ENCODE measurements around the gene FIBP. TPM values are rescaled to one million over a fixed set of nuclear protein-coding genes. Genes with fewer than 3 reads are reported as not detected.

The FIBP gene
- total and polyA plus RNA-seq, 2 donors (not counting 3 experiments of a cell fraction or from before 2014, with no cell fraction given), result 105 to 162 TPM

DNA sequence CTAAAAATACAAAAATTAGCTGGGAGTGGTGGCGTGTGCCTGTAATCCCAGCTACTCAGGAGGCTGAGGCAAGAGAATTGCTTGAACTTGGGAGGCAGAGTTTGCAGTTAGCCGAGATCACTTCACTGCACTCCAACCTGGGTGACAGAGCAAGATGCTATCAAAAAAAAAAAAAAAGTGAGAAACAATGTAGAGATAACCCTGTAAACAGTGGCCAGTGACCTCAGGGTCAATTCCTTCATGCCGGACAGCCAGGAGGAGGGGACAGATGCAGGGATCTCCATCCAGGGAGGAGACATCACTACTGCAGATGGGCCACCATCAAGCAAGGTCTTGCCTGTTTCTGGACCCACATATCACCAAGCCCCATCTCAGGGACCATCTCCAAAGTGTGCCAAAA lies 40.5 kb downstream of the FIBP start:
- H3K27me3 ChIP-seq (ENCODE audit: control insufficient read depth in 2 of 2, insufficient read depth in 2 of 2, low read length in 2 of 2), result no peaks in the 10 kb centered on the region
- no peak overlapping the region for H3K27ac ChIP-seq (ENCODE audit: insufficient read depth, low read depth, low read length)
- POLR2A ChIA-PET, result no interaction called here
- no peak overlapping the region for H3K4me2 ChIP-seq (ENCODE audit: insufficient read depth, low read length)
- peaks cover 0 to 11% of the 10 kb centered on the region in 2 experiments for H3K36me3 ChIP-seq (ENCODE audit: control insufficient read depth in 2 of 2, extremely low read depth in 1 of 2, insufficient read depth in 2 of 2, low read length in 2 of 2)
- intact Hi-C loops (cut with micrococcal nuclease), result no loop called here
- no peak for FAIRE-seq
- no peak overlapping the region for H3K4me3 ChIP-seq (replicated peaks in 1 of 3; ENCODE audit: insufficient read depth in 1 of 3, low read depth in 1 of 3, low read length in 3 of 3)
- TF ChIP-seq POLR2AphosphoS5 (IDR thresholded peaks at IDR 0.05; ENCODE audit: insufficient read depth, low read depth, low read length) (no peak), FOS (IDR thresholded peaks at IDR 0.05; ENCODE audit: borderline replicate concordance, insufficient read depth, low read length) (no peak), JUN (IDR thresholded peaks at IDR 0.05; ENCODE audit: borderline replicate concordance, insufficient read depth, insufficient read length, low read depth) (no peak), EZH2 (IDR thresholded peaks at IDR 0.05; ENCODE audit: borderline replicate concordance, low read depth, low read length, severe bottlenecking) (no peak)
- TF ChIP-seq, protein P1, sequence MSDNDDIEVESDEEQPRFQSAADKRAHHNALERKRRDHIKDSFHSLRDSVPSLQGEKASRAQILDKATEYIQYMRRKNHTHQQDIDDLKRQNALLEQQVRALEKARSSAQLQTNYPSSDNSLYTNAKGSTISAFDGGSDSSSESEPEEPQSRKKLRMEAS (IDR thresholded peaks at IDR 0.05; ENCODE audit: insufficient read depth, insufficient read length), result no peak
- TF ChIP-seq, protein P2, sequence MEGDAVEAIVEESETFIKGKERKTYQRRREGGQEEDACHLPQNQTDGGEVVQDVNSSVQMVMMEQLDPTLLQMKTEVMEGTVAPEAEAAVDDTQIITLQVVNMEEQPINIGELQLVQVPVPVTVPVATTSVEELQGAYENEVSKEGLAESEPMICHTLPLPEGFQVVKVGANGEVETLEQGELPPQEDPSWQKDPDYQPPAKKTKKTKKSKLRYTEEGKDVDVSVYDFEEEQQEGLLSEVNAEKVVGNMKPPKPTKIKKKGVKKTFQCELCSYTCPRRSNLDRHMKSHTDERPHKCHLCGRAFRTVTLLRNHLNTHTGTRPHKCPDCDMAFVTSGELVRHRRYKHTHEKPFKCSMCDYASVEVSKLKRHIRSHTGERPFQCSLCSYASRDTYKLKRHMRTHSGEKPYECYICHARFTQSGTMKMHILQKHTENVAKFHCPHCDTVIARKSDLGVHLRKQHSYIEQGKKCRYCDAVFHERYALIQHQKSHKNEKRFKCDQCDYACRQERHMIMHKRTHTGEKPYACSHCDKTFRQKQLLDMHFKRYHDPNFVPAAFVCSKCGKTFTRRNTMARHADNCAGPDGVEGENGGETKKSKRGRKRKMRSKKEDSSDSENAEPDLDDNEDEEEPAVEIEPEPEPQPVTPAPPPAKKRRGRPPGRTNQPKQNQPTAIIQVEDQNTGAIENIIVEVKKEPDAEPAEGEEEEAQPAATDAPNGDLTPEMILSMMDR (IDR thresholded peaks at IDR 0.05; ENCODE audit: extremely low read depth in 1 of 2, insufficient read depth in 1 of 2, low read depth in 1 of 2, low read length in 2 of 2), result no peak
- H3K9me1 ChIP-seq (replicated peaks; ENCODE audit: control insufficient read depth, extremely low read depth, insufficient read depth, low read length), result no peaks in the 10 kb centered on the region
- H3K79me2 ChIP-seq (ENCODE audit: control insufficient read depth, insufficient read depth, low read length), result no peaks in the 10 kb centered on the region
- no peak overlapping the region for H2AFZ ChIP-seq (ENCODE audit: low read depth, low read length)
- H3K9me3 ChIP-seq (replicated peaks; ENCODE audit: control insufficient read depth, insufficient read depth, low read length), result no peaks in the 10 kb centered on the region
- BruUV-seq (replicated peaks), result no TSS peak
- H3K4me1 ChIP-seq (ENCODE audit: control insufficient read depth, extremely low read depth, insufficient read depth, low read length), result no peaks in the 10 kb centered on the region
- no peaks in the 10 kb centered on the region for H4K20me1 ChIP-seq (replicated peaks; ENCODE audit: control insufficient read depth, extremely low read depth, insufficient read depth, low read length)
- CTCF ChIA-PET, result interaction anchor here (1.3 to 2.8 kb wide), 2 partner anchors 10 to 15 kb away, joined by 6 read pairs; no protein-coding TSS in a partner anchor
- DNase-seq (ENCODE audit: low read depth, low spot score), result no peak
- dilution Hi-C loops (cut with MboI; ENCODE audit: extremely low pct_ligation_motif_present, low sequenced_read_pairs), result no loop called here
- H3K9ac ChIP-seq (replicated peaks; ENCODE audit: extremely low read depth, insufficient read depth, low read length), result no peak overlapping the region
